Epithelial cell of proximal tubule (primary cell): Measurements from ENCODE around the gene DPAGT1. TPM values are rescaled to one million over a fixed set of nuclear protein-coding genes. Genes with fewer than 3 reads are reported as not detected.

Experiments used
- DNase-seq: peaks from one replicate; pipeline ENCODE4 v3.0.0-alpha.2; 2011; ENCODE audit warnings: low read depth
- H3K4me3 ChIP-seq: 2 replicates; pipeline ENCODE4 v1.5.1; 2011; ENCODE audit warnings: low read depth, mild to moderate bottlenecking, low read length
- total RNA-seq: library from RNA; depleted of rRNA; stranded (reverse); fragments of >200 nt; gene quantifications from 2 replicates; pipeline ENCODE4 v1.2.3, GENCODE V29; 2015
- TF ChIP-seq, protein P1 (sequence below): conservative IDR thresholded peaks from 2 replicates; pipeline ENCODE4 v1.5.1; 2012; ENCODE audit warnings: low read depth, mild to moderate bottlenecking, low read length

DPAGT1 gene
- total RNA-seq, 1 donor from 2014 or later, result 24.8 TPM

- peak overlapping the region; percentile 75 for H3K4me3 ChIP-seq
- TF ChIP-seq, protein P1, sequence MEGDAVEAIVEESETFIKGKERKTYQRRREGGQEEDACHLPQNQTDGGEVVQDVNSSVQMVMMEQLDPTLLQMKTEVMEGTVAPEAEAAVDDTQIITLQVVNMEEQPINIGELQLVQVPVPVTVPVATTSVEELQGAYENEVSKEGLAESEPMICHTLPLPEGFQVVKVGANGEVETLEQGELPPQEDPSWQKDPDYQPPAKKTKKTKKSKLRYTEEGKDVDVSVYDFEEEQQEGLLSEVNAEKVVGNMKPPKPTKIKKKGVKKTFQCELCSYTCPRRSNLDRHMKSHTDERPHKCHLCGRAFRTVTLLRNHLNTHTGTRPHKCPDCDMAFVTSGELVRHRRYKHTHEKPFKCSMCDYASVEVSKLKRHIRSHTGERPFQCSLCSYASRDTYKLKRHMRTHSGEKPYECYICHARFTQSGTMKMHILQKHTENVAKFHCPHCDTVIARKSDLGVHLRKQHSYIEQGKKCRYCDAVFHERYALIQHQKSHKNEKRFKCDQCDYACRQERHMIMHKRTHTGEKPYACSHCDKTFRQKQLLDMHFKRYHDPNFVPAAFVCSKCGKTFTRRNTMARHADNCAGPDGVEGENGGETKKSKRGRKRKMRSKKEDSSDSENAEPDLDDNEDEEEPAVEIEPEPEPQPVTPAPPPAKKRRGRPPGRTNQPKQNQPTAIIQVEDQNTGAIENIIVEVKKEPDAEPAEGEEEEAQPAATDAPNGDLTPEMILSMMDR, result no peak
- no peak for DNase-seq
Observed at GRCh38 chr11:119100994-119101758, 477 bp downstream of the DPAGT1 start.

- no peak for DNase-seq
- peak overlapping the region; percentile 75 for H3K4me3 ChIP-seq
- TF ChIP-seq, protein P1, result peak; percentile 64
Observed at GRCh38 chr11:119100246-119100970, 1.2 kb downstream of the DPAGT1 start.

DNA sequence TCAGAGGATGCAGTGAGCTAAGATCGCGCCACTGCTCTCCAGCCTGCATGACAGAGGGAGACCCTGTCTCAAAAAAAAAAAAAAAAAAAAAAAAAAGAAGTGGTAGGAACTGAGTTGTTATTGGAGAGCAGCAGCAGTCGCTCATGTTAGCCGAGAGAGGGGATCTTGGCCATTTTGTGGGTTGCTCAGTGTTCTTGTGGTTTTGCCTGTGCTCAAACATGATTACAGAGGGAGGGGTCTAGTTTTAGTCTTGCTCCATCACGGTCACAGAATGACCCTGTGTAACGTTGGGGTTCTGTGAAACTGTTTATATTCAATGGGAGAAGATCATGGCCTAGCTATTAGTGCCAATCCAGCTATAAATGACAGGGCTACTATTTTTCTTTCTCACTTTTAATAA lies 1.9 kb downstream of the DPAGT1 start:
- no peak overlapping the region for H3K4me3 ChIP-seq
- TF ChIP-seq, protein P1, result no peak
- no peak for DNase-seq

- DNase-seq, result peak; percentile 94
Observed at GRCh38 chr11:119095066-119095880, 6.4 kb downstream of the DPAGT1 start.

DNA sequence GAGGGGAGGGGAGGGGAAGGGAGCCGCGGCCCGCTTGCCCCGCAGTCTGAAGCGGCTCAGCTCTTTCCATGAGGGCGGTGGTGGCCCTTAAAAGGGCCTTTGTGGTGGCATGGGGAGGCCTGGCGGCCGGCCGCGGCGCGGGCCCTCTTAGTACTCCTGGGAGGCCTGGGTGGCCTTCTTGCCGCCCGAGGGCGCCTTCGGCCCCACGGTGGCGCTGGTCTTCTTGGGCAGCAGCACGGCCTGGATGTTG lies 6.9 kb downstream of the DPAGT1 start:
- peak overlapping the region; percentile 82 for H3K4me3 ChIP-seq
- no peak for DNase-seq
- TF ChIP-seq, protein P1, result peak; percentile 67

More at GRCh38 chr11:119095066-119095880, 6.4 kb downstream of the DPAGT1 start:
- TF ChIP-seq, protein P1, result no peak
- H3K4me3 ChIP-seq, result peak overlapping the region; percentile 82

- DNase-seq, result no peak
- peak overlapping the region; percentile 82 for H3K4me3 ChIP-seq
- TF ChIP-seq, protein P1, result no peak
Observed at GRCh38 chr11:119093942-119094815, 7.5 kb downstream of the DPAGT1 start.
